Sigmoid colon (tissue), 4 donors: ENCODE measurements around the gene ENDOV.

Experiments used
- CTCF ChIP-seq, 4 experiments: fragments of 450-650 bp in 3 of 4; fragments of 200-600 bp in 1 of 4; IDR thresholded peaks; one replicate each; pipeline ENCODE4 v1.5.1; 2016 to 2019; ENCODE audit warnings: antibody characterized with exemption in 4 of 4, mild to moderate bottlenecking in 3 of 4, moderate library complexity in 2 of 4
- EP300 ChIP-seq, 4 donors: sonication (generic); formaldehyde crosslinking; IDR thresholded peaks; one replicate each; pipeline ENCODE4 v1.6.1; 2017; ENCODE audit warnings: antibody characterized with exemption in 4 of 4
- POLR2A ChIP-seq, 2 donors: fragments of 450-650 bp; IDR thresholded peaks; one replicate each; pipeline ENCODE4 v1.6.1; 2016; ENCODE audit warnings: antibody characterized with exemption in 2 of 2, mild to moderate bottlenecking in 2 of 2, moderate library complexity in 2 of 2

GRCh38 chr17:80465327-80465974 lies 50.5 kb downstream of the ENDOV start:
- no peak for TF ChIP-seq CTCF (IDR thresholded peaks at IDR 0.05)
- no peak for TF ChIP-seq POLR2A (IDR thresholded peaks at IDR 0.05)
- TF ChIP-seq EP300 (IDR thresholded peaks at IDR 0.05), result no peak
